Duodenal mucosa (tissue), 2 donors: ENCODE measurements around the gene HAPLN3.

Experiments used
- H3K27ac ChIP-seq: one replicate; pipeline ENCODE4 v1.7.0; 2013; ENCODE audit warnings: low read depth, low read length
- H3K27me3 ChIP-seq, 2 donors: one replicate each; pipeline ENCODE4 v1.7.0; 2013; ENCODE audit warnings: low read length in 2 of 2, control low read depth in 1 of 2; ENCODE audit not compliant: insufficient read depth in 2 of 2, control insufficient read depth in 1 of 2
- H3K36me3 ChIP-seq, 2 donors: one replicate each; pipeline ENCODE4 v1.7.0; 2013; ENCODE audit warnings: low read length in 2 of 2, control low read depth in 1 of 2; ENCODE audit not compliant: insufficient read depth in 2 of 2, control insufficient read depth in 1 of 2
- H3K4me1 ChIP-seq, 2 donors: one replicate each; pipeline ENCODE4 v1.7.0; 2013; ENCODE audit warnings: low read length in 2 of 2, control low read depth in 1 of 2; ENCODE audit not compliant: insufficient read depth in 2 of 2, control insufficient read depth in 1 of 2
- H3K4me3 ChIP-seq, 2 donors: one replicate each; pipeline ENCODE4 v1.7.0; 2013; ENCODE audit warnings: low read length in 2 of 2, low read depth in 1 of 2
- H3K9ac ChIP-seq, 2 donors: one replicate each; pipeline ENCODE4 v1.7.0; 2013; ENCODE audit warnings: low read length in 2 of 2, low read depth in 1 of 2
- H3K9me3 ChIP-seq, 2 donors: one replicate each; pipeline ENCODE4 v1.7.0; 2013; ENCODE audit warnings: low read length in 2 of 2, control low read depth in 1 of 2; ENCODE audit not compliant: control insufficient read depth in 1 of 2

The HAPLN3 gene

GRCh38 chr15:88845616-88846015 is 49.7 kb downstream of the HAPLN3 start:
- Histone ChIP-seq H3K4me1 (no peaks in the 10 kb centered on the region), H3K27me3 (no peaks in the 10 kb centered on the region), H3K9me3 (no peaks in the 10 kb centered on the region), H3K27ac (no peak overlapping the region), H3K4me3 (no peak overlapping the region), H3K36me3 (no peaks in the 10 kb centered on the region), H3K9ac (no peak overlapping the region)

GRCh38 chr15:88844749-88845386 is 50.5 kb downstream of the HAPLN3 start:
- Histone ChIP-seq H3K9me3 (no peaks in the 10 kb centered on the region), H3K9ac (no peak overlapping the region), H3K27me3 (no peaks in the 10 kb centered on the region), H3K4me3 (no peak overlapping the region), H3K27ac (no peak overlapping the region), H3K4me1 (no peaks in the 10 kb centered on the region), H3K36me3 (no peaks in the 10 kb centered on the region)

- Histone ChIP-seq H3K4me1 (no peaks in the 10 kb centered on the region), H3K9ac (no peak overlapping the region), H3K36me3 (no peaks in the 10 kb centered on the region), H3K27ac (no peak overlapping the region), H3K9me3 (no peaks in the 10 kb centered on the region), H3K27me3 (no peaks in the 10 kb centered on the region), H3K4me3 (no peak overlapping the region)
Observed at GRCh38 chr15:88843334-88843733, 52.0 kb downstream of the HAPLN3 start.

- Histone ChIP-seq H3K9ac (no peak overlapping the region), H3K27me3 (no peaks in the 10 kb centered on the region), H3K4me1 (no peaks in the 10 kb centered on the region), H3K36me3 (no peaks in the 10 kb centered on the region), H3K4me3 (no peak overlapping the region), H3K27ac (no peak overlapping the region), H3K9me3 (no peaks in the 10 kb centered on the region)
Observed at GRCh38 chr15:88842156-88842555, 53.2 kb downstream of the HAPLN3 start.

GRCh38 chr15:88841236-88841635 is 54.1 kb downstream of the HAPLN3 start:
- no peaks in the 10 kb centered on the region for H3K36me3 ChIP-seq
- H3K27ac ChIP-seq = no peak overlapping the region
- no peak overlapping the region for H3K9ac ChIP-seq
- no peaks in the 10 kb centered on the region for H3K9me3 ChIP-seq
- H3K27me3 ChIP-seq = no peaks in the 10 kb centered on the region
- H3K4me3 ChIP-seq = no peak overlapping the region
- no peaks in the 10 kb centered on the region for H3K4me1 ChIP-seq

- Histone ChIP-seq H3K27me3 (no peaks in the 10 kb centered on the region), H3K4me1 (no peaks in the 10 kb centered on the region), H3K9ac (no peak overlapping the region), H3K27ac (no peak overlapping the region), H3K4me3 (no peak overlapping the region), H3K36me3 (no peaks in the 10 kb centered on the region), H3K9me3 (no peaks in the 10 kb centered on the region)
Observed at GRCh38 chr15:88839961-88840360, 55.4 kb downstream of the HAPLN3 start.

GRCh38 chr15:88839146-88839545 is 56.2 kb downstream of the HAPLN3 start:
- no peak overlapping the region for H3K9ac ChIP-seq

GRCh38 chr15:88838667-88839066 is 56.7 kb downstream of the HAPLN3 start:
- Histone ChIP-seq H3K4me3 (no peak overlapping the region), H3K27me3 (no peaks in the 10 kb centered on the region), H3K9me3 (no peaks in the 10 kb centered on the region), H3K27ac (no peak overlapping the region), H3K36me3 (no peaks in the 10 kb centered on the region), H3K9ac (no peak overlapping the region), H3K4me1 (no peaks in the 10 kb centered on the region)

More at GRCh38 chr15:88839146-88839545, 56.2 kb downstream of the HAPLN3 start:
- Histone ChIP-seq H3K4me3 (no peak overlapping the region), H3K36me3 (no peaks in the 10 kb centered on the region), H3K9me3 (no peaks in the 10 kb centered on the region), H3K27ac (no peak overlapping the region), H3K27me3 (no peaks in the 10 kb centered on the region), H3K4me1 (no peaks in the 10 kb centered on the region)

- H3K4me1 ChIP-seq = no peaks in the 10 kb centered on the region
- no peaks in the 10 kb centered on the region for H3K27me3 ChIP-seq
- no peak overlapping the region for H3K27ac ChIP-seq
Observed at GRCh38 chr15:88835646-88836045, 59.7 kb downstream of the HAPLN3 start.

GRCh38 chr15:88835119-88835518 is 60.2 kb downstream of the HAPLN3 start:
- no peaks in the 10 kb centered on the region for H3K27me3 ChIP-seq

More at GRCh38 chr15:88835646-88836045, 59.7 kb downstream of the HAPLN3 start:
- H3K36me3 ChIP-seq = no peaks in the 10 kb centered on the region
- no peaks in the 10 kb centered on the region for H3K9me3 ChIP-seq
- H3K9ac ChIP-seq = no peak overlapping the region
- H3K4me3 ChIP-seq = no peak overlapping the region

More at GRCh38 chr15:88835119-88835518, 60.2 kb downstream of the HAPLN3 start:
- Histone ChIP-seq H3K27ac (no peak overlapping the region), H3K4me1 (no peaks in the 10 kb centered on the region), H3K36me3 (no peaks in the 10 kb centered on the region), H3K9me3 (no peaks in the 10 kb centered on the region), H3K9ac (no peak overlapping the region), H3K4me3 (no peak overlapping the region)
